ENCODE results near the gene CTTNBP2. TPM values are rescaled to one million over a fixed set of nuclear protein-coding genes. Genes with fewer than 3 reads are reported as not detected.

The CTTNBP2 gene
- total and polyA plus RNA-seq, 2 of the 4 experiments (the other 2 are of a cell fraction): 6.6 to 11.3 TPM

- peaks cover 2% of the 10 kb centered on the region; the same call in 1 of the 2 replicates for H3K9me1 ChIP-seq (ENCODE audit: insufficient read depth, low read length)
- 0 out of 2 replicates have a peak overlapping the region, but pooled peaks have one; percentile 36 for H3K14ac ChIP-seq (replicated peaks; ENCODE audit: low read depth, low read length)
- no peak overlapping the region for H3K56ac ChIP-seq (ENCODE audit: extremely low read depth, insufficient read depth, low read length)
- no CpG with 5 or more reads among the region's 1 CpG for WGBS, 2 experiments (ENCODE audit: extremely low coverage in 2 of 2, insufficient read length in 1 of 2)
- TF ChIP-seq ELK1 (IDR thresholded peaks at IDR 0.05; ENCODE audit: borderline replicate concordance, low read depth, low read length): no peak
- TF ChIP-seq MAZ (IDR thresholded peaks at IDR 0.05; ENCODE audit: borderline replicate concordance, low read depth, low read length): no peak
- TF ChIP-seq RFX5 (IDR thresholded peaks at IDR 0.05; ENCODE audit: low read depth, low read length): no peak
- TF ChIP-seq CHD1 (IDR thresholded peaks at IDR 0.05; ENCODE audit: low read depth, low read length): no peak
- no peak for TF ChIP-seq MXI1 (IDR thresholded peaks at IDR 0.05; ENCODE audit: borderline replicate concordance, low read depth, low read length)
- TF ChIP-seq CEBPB (IDR thresholded peaks at IDR 0.05; ENCODE audit: low read depth, low read length): no peak
- no peak for TF ChIP-seq MAFK (IDR thresholded peaks at IDR 0.05; ENCODE audit: low read depth, low read length)
- no peak for TF ChIP-seq BHLHE40 (IDR thresholded peaks at IDR 0.05; ENCODE audit: low read depth, low read length)
- CTCF ChIA-PET: no interaction called here
- dilution Hi-C loops (cut with HindIII; ENCODE audit: low sequenced_read_pairs, unreplicated experiment): no loop called here
- no peaks in the 10 kb centered on the region; a peak in 1 of 4 replicates for H3K79me1 ChIP-seq (ENCODE audit: low read depth in 1 of 2, low read length in 2 of 2)
- H2AFZ ChIP-seq (replicated peaks; ENCODE audit: low read length, poor library complexity): no peak overlapping the region
- H3K9ac ChIP-seq (ENCODE audit: low read depth, low read length): no peak overlapping the region
- intact Hi-C loops (cut with micrococcal nuclease): no loop called here
- POLR2A ChIA-PET (ENCODE audit: unreplicated experiment): no interaction called here
- no peak overlapping the region for H4K5ac ChIP-seq (ENCODE audit: low read depth, low read length)
- no peak overlapping the region for H3K4me2 ChIP-seq (ENCODE audit: low read depth, low read length)
- H3K4me1 ChIP-seq (ENCODE audit: control insufficient read depth, insufficient read depth, low read length): no peaks in the 10 kb centered on the region
- H2BK20ac ChIP-seq (ENCODE audit: low read depth, low read length): no peak overlapping the region
- H2BK5ac ChIP-seq (ENCODE audit: low read depth, low read length, poor library complexity, severe bottlenecking): no peak overlapping the region
- peak overlapping the region; percentile 28; the same call in 1 of the 2 replicates for H2AK5ac ChIP-seq (ENCODE audit: low read depth, low read length)
- no peak overlapping the region for H3K4ac ChIP-seq (ENCODE audit: low read depth, low read length)
- H4K20me1 ChIP-seq (ENCODE audit: insufficient read depth, low read length): no peaks in the 10 kb centered on the region
- ATAC-seq (ENCODE audit: low read depth): no peak
- no peak overlapping the region for H3K18ac ChIP-seq (ENCODE audit: low read depth, low read length)
- H3K23ac ChIP-seq (ENCODE audit: low read depth, low read length): peak overlapping the region; percentile 85; the same call in 1 of the 2 replicates
- H2BK15ac ChIP-seq (ENCODE audit: low read depth, low read length): peak overlapping the region; percentile 68; the same call in 1 of the 3 replicates
- H2BK120ac ChIP-seq (ENCODE audit: low read depth, low read length): no peak overlapping the region
- peak overlapping the region; percentile 66 for H2AK9ac ChIP-seq (replicated peaks; ENCODE audit: low read depth, low read length, poor library complexity)
- no peak overlapping the region for H3K4me3 ChIP-seq (ENCODE audit: insufficient read depth, low read depth, low read length)
- no peak for DNase-seq
- no peak overlapping the region for H4K91ac ChIP-seq (ENCODE audit: insufficient read depth, low read depth, low read length)
- H3K36me3 ChIP-seq (ENCODE audit: control insufficient read depth, insufficient read depth, low read length): peaks cover 6% of the 10 kb centered on the region; the same call in 1 of the 2 replicates
- H3K27me3 ChIP-seq (ENCODE audit: control insufficient read depth, insufficient read depth, low read length): no peaks in the 10 kb centered on the region
- no peak overlapping the region for H4K8ac ChIP-seq (ENCODE audit: low read depth in 2 of 2, low read length in 2 of 2)
- H3K9me3 ChIP-seq (ENCODE audit: control insufficient read depth, insufficient read depth, low read length): no peaks in the 10 kb centered on the region
- no peak overlapping the region for H3K27ac ChIP-seq (ENCODE audit: insufficient read depth, low read length)
- in situ Hi-C loops (cut with MboI; ENCODE audit: low sequenced_read_pairs): no loop called here
- BruUV-seq (replicated peaks): no TSS peak
Measured at GRCh38 chr7:117796889-117797288, 76.4 kb downstream of the CTTNBP2 start.
